Measurements from ENCODE around the gene BOLA1. TPM values are rescaled to one million over a fixed set of nuclear protein-coding genes. Genes with fewer than 3 reads are reported as not detected.

The BOLA1 gene
- total RNA-seq, 1 experiment from 2014 or later = 6.0 TPM

GRCh38 chr1:149936992-149937705, 37.8 kb downstream of the BOLA1 start:
- Histone ChIP-seq H3K9ac (ENCODE audit: extremely low read depth, insufficient read length, low read length) (peak overlapping the region; percentile 41), H4K5ac (ENCODE audit: insufficient read length, low read depth, low read length) (no peak overlapping the region)
- no CpG with 5 or more reads among the region's 8 CpGs for WGBS (ENCODE audit: extremely low coverage, insufficient read length, low lambda C conversion rate)

More at GRCh38 chr1:149936992-149937705, 37.8 kb downstream of the BOLA1 start:
- H3K4me2 ChIP-seq (ENCODE audit: insufficient read depth, insufficient read length, low read length) = peak overlapping the region; percentile 80
- no peak overlapping the region for H3T11ph ChIP-seq (ENCODE audit: low read length)
- peaks cover 14% of the 10 kb centered on the region for H3K23me2 ChIP-seq (ENCODE audit: insufficient read length, low read depth, low read length, poor library complexity, severe bottlenecking)
- H3K23ac ChIP-seq (ENCODE audit: insufficient read length, low read depth, low read length) = no peak overlapping the region
- H3K14ac ChIP-seq (ENCODE audit: insufficient read depth, low read length) = no peak overlapping the region
- H2AFZ ChIP-seq (ENCODE audit: low read length) = peak overlapping the region; percentile 2
- no peaks in the 10 kb centered on the region for H3K27me3 ChIP-seq (ENCODE audit: insufficient read depth, low read length)
- peaks cover 20% of the 10 kb centered on the region; the same call in 1 of the 2 replicates for H3K4me1 ChIP-seq (ENCODE audit: insufficient read depth, low read length)
- H3K18ac ChIP-seq (ENCODE audit: insufficient read length, low read depth, low read length) = no peak overlapping the region
- no peaks in the 10 kb centered on the region for H3K9me3 Mint-ChIP-seq
- no peak overlapping the region for H2BK12ac ChIP-seq (ENCODE audit: insufficient read length, low read depth, low read length)
- no peaks in the 10 kb centered on the region for H4K20me1 ChIP-seq (ENCODE audit: control insufficient read depth, insufficient read depth, insufficient read length)
- no peak overlapping the region for H4K8ac ChIP-seq (replicated peaks; ENCODE audit: insufficient read length, low read depth, low read length)
- no peak overlapping the region for H3K4ac ChIP-seq (ENCODE audit: low read depth, low read length)
- no peaks in the 10 kb centered on the region for H3K9me3 ChIP-seq (ENCODE audit: control insufficient read depth, low read depth, low read length)
- TF ChIP-seq, protein P1, sequence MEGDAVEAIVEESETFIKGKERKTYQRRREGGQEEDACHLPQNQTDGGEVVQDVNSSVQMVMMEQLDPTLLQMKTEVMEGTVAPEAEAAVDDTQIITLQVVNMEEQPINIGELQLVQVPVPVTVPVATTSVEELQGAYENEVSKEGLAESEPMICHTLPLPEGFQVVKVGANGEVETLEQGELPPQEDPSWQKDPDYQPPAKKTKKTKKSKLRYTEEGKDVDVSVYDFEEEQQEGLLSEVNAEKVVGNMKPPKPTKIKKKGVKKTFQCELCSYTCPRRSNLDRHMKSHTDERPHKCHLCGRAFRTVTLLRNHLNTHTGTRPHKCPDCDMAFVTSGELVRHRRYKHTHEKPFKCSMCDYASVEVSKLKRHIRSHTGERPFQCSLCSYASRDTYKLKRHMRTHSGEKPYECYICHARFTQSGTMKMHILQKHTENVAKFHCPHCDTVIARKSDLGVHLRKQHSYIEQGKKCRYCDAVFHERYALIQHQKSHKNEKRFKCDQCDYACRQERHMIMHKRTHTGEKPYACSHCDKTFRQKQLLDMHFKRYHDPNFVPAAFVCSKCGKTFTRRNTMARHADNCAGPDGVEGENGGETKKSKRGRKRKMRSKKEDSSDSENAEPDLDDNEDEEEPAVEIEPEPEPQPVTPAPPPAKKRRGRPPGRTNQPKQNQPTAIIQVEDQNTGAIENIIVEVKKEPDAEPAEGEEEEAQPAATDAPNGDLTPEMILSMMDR (conservative IDR thresholded peaks at IDR 0.05) = no peak
- H3K56ac ChIP-seq (ENCODE audit: insufficient read length, low read depth, low read length) = no peak overlapping the region
- no peaks in the 10 kb centered on the region for H3K27me3 Mint-ChIP-seq (ENCODE audit: low read depth)
- H2BK15ac ChIP-seq (ENCODE audit: low read depth, low read length) = no peak overlapping the region
- peak; percentile 72 for DNase-seq
- H2BK20ac ChIP-seq (ENCODE audit: low read depth, low read length, poor library complexity, severe bottlenecking) = no peak overlapping the region
- peaks cover 47 to 54% of the 10 kb centered on the region in 2 experiments for H3K4me1 Mint-ChIP-seq
- peak overlapping the region; percentile 25 to 72 (median 66); a peak in 3 of 7 replicates for H3K27ac Mint-ChIP-seq
- H3K4me3 Mint-ChIP-seq = peak overlapping the region; percentile 70 to 76
- H4K91ac ChIP-seq (ENCODE audit: insufficient read length, low read depth, low read length) = no peak overlapping the region
- no peak overlapping the region for H2BK5ac ChIP-seq (ENCODE audit: insufficient read length, low read length)
- H2AK5ac ChIP-seq (ENCODE audit: insufficient read length, low read length) = no peak overlapping the region
- no peak overlapping the region for H2BK120ac ChIP-seq (ENCODE audit: low read depth, low read length, poor library complexity, severe bottlenecking)
- no peaks in the 10 kb centered on the region for H3K79me1 ChIP-seq (ENCODE audit: insufficient read depth, low read depth, low read length, poor library complexity, severe bottlenecking)
- H3K36me3 Mint-ChIP-seq (ENCODE audit: insufficient read depth in 1 of 3, low read depth in 3 of 3) = no peaks in the 10 kb centered on the region; a peak in 2 of 7 replicates
- H3K27ac ChIP-seq (ENCODE audit: insufficient read length, low read depth, low read length) = peak overlapping the region; percentile 13
- no peaks in the 10 kb centered on the region for H3K79me2 ChIP-seq (ENCODE audit: insufficient read depth, low read length)

Data from H9 (cell line).